Astrocyte of the hippocampus (primary cell): ENCODE measurements around the gene PFN3.
"Not testable (repeated sequence)": the region's sequence is repeated elsewhere in the genome, so short reads cannot be mapped to it uniquely, and the experiment has no call there.

Source experiments
- DNase-seq: peaks from one replicate; pipeline ENCODE4 v3.0.0; 2011; ENCODE audit warnings: low read depth, low spot score

PFN3 gene

DNA sequence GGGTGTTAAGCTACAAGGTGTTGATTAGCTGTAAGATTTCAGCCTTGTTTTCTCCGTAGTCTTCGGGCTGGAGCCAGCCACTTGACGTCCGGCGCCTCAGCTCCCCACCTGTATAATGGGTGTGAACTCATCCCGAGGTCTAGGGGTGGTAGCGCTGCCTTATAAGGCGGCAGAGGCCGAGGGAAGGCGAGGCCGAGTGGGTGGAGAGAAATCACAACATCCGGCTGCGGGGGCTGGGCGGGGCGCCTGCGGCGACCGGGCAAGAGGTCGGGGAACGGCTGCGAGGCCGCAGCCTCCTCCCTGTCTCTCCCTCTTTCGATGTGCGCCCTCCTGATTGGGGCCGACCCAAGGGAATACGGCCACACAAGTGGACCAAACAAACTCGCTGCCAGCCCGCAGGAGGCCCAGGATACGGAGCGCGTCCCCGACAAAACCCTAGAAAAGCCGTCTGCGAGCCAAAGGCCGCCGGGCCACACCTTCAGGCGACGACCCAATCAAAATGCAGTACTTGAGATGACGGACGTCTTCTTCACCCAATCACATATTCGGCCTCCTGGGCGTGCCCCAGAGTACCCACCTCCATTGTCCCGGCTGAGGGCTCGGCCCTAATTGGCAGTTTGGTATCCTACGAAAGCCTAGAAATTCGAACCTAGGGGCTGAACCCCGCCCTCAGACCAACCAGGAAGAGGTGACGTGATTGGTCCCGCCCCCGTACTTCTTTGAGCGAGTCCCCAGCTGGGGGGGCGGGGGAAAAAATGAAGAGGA lies 25.5 kb upstream of the PFN3 start:
- DNase-seq, result peak; percentile 100

DNA sequence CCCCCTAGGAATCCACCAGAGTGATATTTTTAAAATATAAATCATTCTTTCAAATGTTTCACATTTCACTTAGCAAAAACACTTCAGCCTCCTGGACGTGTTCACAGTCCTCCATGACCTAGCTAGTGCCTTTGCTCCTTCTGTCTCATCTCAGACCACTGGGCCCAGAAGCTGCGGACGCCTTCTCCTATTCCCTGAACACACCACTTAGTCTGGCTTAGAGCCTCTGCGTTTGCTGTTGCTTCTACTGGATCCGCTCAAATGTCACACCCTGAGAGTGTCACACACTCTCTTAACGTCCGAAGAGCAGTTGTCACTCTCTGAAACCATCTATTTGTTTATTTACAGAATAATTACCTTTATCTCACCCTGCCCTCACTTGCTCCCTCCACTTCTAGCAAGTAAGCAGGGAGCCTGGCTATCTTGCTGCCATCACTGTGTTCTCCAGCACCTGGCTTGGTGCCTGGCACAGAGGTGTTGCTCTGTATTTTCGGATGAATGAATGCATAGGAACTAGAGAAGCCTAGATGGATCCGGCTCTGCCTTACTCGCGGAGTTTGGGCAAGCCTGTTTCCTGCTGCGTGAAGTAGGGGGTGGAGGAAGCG lies 24.8 kb upstream of the PFN3 start:
- DNase-seq, result no peak

DNA sequence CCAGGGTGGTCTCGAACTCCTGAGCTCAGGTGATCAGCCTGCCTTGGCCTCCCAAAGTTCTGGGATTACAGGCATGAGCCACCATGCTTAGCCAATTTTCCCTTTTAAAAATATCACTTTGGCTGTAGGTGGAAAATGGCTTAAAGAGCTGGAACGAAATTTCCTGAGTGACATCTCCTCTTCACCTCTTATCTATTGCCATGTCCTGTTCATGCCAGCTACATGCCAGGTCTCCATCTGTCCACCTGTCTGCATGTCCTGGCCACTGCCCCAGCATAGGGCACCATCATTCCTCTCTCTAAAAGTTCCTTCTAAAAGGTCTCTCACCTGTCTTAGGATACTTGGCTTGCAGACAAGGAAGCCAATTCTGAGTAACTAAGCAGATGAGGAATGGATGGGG lies 23.2 kb upstream of the PFN3 start:
- no peak for DNase-seq

DNA sequence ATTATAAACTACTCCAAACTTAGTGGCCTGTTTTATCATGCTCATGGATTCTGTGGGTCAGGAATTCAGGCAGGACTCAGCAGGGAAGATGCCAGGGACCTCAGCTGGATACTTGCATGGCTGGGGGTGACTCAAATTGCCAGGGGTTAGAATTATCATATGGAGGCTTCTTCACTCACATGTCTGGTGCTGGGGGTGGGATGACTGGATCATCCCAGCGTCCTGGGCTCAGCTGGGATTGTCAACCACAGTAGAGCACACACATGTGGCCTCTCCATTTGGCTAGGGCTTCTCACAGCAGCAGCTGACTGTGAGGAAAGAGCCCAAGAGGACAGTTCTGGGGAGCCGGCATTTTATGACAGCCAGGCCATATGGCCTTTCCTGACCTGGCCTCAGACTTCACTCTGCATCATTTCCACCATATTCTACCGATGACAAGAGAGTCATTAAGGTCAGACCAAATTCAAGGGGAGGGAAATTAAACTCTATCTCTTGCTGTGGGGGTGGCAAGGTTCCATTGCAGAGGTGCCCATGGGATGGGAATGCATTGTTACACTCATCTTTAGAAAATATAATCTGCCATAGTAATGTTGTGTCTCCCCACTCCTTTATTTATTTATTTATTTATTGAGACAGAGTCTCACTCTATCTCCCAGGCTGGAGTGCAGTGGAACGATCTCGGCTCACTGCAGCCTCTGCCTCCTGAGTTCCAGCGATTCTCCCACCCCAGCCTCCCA lies 20.8 kb upstream of the PFN3 start:
- DNase-seq, result no peak

DNA sequence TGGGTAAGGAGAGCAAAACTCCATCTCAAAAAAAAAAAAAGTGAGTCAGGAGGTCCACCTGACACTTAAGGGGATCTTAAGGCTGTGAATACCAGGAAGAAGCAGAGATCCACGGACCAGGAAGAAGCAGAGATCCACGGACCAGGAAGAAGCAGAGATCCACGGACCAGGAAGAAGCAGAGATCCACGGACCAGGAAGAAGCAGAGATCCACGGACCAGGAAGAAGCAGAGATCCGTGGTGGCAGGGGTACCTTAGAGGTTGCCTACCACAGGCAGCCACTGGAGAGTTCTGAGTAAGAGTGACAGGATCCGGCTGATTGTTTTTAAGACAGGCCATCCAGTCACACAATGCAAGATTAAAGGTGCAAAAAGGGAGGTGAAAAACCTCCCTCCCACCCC lies 20.0 kb upstream of the PFN3 start:
- DNase-seq, result not testable (repeated sequence)

DNA sequence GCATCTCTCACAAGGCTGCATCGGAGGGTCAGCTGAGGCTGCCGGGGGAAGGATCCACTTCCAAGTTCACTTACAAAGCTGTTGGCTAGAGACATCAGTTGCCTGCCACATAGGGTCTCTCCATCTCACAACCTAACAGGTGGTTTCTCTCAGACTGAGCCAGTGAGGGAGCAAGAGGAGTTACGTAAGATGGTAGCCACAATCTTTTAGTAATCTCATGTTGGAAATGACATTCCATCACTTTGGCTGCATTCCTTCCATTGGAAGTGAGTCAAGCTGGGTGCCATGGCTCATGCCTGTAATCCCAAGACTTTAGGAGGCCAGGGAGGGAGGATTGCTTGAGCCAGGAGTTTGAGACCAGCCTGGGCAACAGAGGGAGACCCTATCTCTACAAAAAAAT lies 18.6 kb upstream of the PFN3 start:
- no peak for DNase-seq

DNA sequence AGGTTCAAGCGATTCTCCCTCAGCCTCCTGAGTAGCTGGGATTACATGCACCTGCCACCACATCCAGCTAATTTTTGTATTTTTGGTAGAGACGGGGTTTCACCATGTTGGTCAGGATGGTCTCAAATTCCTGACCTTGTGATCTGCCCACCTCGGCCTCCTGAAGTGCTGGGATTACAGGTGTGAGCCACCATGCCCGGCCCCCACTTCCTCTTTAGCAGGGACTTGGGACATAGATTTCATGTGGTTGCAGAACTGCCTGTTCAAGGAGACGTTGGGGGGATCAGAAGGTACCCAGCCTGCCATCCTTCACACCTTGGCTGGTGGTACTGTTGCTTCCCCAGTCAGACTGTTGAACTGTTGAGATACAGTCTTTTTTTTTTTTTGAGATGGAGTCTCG lies 16.6 kb upstream of the PFN3 start:
- not testable (repeated sequence) for DNase-seq

DNA sequence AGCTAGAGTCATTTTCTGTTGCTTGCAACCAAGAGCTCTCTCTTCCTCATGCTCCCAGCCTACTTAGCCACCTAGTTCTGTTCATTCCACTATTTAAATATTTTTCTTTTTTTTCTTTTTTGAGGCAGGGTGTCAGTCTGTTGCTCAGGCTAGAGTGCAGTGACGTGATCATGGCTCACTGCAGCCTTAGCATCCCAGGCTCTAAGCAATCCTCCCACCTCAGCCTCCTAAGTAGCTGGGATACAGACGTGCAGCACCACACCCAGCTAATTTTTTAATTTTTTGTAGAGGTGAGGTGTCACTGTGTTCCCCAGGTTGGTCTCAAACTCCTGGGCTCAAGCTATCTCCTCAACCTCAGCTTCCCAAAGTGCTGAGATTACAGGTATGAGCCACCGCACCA lies 14.0 kb upstream of the PFN3 start:
- no peak for DNase-seq

DNA sequence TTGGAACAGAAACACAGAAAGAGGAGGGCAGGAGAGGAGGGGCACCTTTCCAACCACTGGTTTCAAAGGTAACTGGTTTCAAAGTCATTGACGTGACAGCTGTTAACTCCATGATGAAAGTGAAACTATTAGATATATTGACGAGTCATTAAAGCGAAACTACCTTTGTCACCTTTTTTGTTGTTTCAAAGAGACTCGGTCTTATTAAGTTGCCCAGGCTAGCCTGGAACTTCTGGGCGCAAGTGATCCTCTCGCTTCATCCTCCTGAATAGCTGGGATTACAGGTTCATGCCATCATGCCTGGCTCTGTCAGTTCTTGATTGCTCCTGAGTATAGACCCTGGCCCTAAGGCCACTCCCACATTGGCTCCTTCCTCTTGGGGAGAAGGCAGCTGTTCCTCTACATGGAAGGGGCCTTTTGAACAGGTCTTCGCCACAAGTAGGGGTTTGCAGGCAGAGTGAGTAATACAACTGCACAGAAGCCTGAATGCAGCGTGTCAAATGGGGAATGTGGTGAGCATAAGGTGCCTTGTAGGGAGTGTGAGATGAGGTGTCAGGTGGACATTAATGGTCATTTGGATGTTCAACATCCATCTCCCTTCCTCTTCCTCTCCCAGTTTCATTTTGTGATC lies 12.3 kb upstream of the PFN3 start:
- no peak for DNase-seq

DNA sequence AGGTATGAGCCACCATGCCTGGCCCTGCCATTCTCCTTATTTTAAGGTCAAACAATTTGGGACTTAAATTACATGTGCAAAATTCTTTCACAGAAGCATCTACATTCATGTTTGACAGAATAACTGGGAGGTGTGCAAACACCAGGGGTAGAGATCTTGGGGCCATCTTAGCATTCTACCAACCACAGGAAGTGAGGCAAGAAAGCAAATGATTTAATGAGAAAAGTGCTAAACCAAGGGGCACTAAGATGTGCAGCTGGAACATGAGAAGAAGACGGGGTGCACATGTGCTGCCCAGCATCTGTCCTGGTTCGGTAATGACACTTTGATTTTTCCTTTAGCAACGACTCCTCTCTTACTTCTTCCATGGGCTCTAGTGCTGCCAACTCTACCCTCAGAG lies 10.1 kb upstream of the PFN3 start:
- DNase-seq, result no peak

DNA sequence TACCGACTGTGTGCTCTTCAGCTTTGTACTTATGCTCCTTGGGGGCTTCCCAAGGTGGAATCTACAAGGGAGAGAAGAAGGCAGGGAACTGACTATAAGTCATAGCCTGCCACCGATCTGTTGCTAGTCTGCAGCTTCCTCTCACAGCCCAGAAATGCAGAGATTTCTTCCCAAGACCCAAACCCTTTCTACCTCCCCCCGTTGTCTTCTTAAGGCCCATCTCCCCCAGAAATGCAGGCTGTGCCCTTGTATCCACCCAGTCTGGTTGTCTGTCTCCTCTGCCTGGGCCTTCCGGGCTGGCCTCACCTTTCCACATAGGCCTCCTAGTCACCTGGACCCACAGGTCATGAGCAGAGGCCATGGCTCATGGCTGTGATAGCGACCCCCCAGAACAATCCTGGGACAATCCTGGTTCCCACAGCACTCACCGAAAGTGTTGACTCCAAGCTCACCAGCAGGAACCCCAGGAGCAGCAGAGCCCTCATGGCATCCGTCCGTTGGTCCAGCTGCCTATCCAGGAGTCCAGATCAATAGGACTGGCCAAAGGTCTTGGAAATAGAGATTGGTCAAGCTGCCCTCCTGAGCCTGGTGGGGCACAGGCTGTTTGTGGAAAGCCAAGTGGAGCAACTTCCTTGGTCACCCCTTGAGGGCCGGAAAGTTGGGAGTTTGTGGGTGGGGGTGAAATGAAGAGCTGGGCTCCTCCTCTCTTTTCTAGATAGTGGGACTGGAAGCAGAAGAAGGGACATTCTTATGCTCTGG lies 8.8 kb upstream of the PFN3 start, which contains the start of gene F12:
Gene F12 (minus strand): TSS at position 522 of the 759 bp plus-strand sequence. CDS start 37 bp downstream, at position 485.
- no peak for DNase-seq

DNA sequence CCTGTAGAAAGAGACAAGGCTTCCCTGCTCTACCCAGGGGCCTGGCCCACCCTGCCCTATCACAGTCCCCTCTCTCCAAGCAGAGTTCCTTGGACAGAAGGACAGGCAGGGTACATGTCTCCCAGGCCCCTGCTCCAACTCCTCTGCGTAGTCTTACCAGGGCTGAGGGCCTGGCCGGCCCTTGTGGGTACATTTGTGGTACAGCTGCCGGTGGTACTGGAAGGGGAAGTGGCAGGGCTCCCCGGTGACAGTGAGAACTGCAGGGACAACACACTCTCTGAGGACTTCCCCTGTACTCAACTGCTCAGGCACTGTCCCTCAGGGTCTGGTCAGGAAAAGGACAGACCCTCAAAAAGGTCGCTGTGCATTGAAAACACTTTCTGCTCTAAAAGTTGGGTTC lies 5.3 kb upstream of the PFN3 start:
- DNase-seq, result no peak

DNA sequence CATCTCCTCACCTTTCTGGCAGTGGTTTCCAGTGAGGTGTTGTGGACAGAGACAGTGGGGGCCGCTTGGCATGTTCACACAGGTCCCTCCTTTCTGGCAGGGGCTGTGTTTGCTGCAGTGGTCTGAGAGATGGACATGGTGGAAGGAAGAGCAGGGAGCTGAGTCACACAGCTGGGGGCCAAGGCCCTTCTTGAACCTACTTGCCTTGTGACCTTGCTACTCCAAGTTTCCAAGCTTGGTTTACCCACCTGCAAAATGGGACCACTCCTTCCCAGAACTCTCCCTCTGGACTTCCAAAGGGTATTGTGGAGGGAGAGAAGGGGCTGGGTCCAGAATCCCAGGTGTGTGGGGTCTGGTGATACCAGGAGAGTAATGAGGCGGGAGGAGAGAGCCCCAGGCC lies 4.9 kb upstream of the PFN3 start:
- DNase-seq, result no peak

DNA sequence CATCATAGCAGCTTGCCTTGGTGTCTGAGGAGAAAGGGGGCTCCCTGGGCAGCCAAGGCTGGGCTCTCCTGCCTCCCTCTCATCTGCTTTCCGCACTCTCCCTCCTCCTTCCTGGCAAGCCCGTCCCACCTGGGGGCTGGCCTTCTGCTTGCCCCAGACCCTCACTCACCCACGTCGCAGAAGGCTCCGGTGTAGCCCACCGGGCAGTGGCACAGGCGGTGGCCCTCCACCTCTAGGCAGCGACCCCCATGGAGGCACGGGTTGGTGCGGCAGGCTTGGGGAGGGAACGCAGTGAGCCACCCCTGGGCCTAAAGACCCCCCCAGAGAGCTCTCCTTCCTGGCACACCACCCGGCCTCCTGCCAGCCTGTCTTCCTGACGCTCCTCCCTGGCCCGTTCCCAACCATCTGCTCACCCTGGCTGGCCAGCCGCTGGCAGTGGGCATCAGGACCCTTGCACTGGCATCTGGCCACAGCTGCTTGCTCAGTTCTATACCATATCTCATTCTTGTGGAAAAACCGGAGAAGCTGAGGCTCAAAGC lies 4.2 kb upstream of the PFN3 start:
- DNase-seq, result no peak

DNA sequence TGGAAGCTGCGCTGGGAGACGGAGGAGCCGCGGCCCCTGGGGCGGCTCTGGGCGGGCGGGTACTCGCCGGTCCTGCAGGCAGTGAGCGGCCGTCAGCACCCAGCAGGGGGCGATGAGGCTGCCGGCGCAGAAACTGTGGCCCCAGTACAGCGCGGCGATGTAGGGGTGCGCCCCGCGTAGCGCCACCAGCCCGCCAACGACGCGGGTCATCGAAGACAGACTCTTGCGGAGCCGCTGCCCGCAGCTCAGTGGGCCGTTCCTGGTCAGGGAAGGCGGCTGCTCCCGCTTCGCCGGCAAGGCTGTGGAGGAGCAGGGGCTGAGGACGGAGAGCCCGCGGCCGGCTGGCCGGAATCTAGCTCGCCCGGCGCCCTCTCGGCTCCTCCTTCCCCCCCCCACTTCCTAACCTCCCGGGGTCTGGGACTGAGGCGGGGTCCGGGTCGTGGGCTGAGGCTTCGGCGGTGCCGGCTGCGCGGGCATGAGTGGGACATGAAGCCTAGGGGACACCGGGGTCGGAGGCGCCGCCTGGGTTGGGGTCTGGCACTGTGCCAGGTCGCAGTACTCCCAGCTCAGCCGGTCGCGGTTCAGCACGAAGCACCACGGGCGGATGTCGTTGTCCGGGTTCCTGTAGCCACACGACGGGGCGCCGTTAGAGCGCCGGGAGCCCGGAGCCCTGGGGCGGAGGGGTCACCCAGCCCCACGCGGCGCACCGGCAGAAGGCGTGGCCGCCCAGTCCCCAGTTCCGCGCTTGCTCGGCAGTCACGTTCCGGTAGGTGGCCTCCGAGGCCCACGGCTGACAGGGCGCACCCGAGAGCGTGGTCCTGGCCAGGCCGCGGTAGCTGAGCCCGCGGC lies 3.6 kb upstream of the PFN3 start:
- peak; percentile 90 for DNase-seq

DNA sequence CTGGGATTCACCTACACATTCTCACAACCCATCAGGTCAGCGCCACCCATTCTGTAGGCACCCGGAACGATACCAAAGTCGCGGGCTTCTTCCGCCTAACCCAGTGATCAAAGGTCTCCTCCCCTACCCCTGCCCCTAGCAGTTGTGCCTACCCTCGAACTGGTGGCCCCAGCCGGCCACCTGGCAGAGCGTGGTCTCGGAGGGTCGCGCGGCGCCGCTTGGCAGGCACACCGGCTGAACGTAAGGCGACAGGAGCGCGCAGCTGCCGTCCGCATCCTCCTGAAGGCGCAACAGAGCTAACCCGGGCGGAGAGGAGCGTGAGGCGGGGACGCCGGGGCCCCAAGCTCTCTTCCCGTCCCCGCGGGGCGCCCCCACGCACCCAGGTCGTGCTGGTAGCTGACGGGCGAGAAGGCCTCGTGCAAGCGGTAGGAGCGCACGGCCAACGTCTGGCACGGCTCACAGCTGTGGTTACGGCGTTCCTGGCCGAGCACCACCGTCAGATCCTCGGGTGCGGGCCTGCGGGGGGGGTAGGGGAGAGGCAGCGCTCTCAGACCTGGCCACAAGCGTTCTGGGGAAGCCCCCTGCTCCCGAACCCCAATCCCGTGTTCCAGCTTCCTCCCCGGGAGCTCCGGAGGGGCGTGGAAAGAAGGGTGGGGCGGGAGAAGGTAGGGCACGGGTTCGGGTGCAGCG lies 2.8 kb upstream of the PFN3 start:
- DNase-seq, result no peak

DNA sequence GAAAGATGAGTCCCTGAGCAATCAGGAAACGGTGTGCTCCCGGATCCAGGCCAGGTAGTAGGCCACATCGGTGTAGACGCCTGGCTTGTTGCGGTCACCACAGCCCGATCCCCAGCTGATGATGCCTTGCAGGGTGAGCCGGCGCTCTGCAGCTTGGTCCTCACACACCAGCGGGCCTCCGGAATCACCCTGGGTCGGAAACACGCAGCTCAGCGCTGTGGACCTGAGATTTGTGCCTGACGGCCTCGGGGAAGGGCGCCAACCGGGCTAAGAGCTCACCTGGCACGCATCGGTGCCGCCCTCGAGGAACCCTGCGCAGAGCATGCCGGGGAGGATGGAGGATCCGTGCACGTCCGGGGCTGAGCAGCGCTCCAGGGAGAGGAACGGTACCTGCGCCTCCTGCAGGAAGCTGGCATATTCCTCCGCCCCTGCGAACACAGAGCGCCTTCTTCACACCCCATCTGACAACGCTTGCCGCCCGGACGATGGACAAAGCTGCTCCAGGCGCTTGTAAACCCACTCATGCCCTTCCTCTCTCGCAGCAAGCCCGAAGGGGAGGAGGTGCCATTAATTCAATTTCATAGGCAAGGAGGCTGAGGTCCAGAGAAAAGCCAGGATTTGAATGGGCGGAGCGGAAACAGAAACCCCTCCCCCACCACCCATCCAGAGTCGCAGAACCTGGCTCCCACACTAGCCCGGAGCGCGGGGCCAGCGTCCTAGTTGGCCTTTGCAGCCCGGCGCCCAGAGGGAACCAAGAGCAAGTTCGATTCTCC lies 2.0 kb upstream of the PFN3 start:
- peak; percentile 81 for DNase-seq

DNA sequence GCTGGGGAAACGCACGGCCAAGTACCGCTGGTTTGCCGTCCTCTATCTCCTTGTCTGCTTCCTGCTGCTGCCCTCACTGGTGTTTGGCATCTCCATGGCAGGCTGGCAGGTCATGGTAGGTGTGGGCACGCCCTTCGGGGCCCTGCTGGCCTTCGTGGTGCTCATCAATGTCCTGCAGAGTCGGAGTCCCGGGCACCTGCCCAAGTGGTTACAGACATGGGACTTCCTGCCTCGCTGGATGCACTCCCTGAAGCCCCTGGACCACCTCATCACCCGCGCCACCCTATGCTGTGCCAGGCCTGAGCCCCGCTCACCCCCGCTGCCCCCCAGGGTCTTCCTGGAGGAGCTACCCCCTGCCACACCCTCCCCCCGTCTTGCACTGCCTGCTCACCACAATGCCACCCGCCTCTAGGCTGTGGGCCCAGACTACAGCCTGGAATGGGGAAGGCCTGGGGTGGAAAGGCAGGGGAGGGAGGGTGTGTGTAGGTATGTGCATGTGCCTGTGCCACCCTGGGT lies 2.5 kb downstream of the PFN3 start:
- no peak for DNase-seq

DNA sequence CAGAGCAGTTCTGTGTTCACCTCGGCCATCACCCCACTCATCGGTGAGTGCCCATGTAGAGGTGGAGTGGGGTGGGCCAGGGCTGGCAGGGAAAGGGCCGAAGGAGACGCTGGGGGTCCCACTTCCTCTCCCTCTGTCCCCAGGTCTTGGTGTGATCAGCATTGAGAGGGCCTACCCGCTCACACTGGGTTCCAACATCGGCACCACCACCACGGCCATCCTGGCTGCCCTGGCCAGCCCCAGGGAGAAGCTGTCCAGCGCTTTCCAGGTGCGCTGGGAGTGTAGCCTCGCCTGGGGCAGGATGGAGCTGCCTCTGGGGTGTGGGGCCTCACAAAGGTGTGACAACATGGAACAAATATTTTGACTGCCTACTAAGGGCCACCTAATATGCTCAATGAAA lies 3.7 kb downstream of the PFN3 start:
- no peak for DNase-seq
